SK-N-MC (cell line): Measurements from ENCODE around the gene CAMTA1.

Experiments used
- EZH2 ChIP-seq: fragments of 200-600 bp; sonication (generic); IDR thresholded peaks from one replicate; pipeline ENCODE4 v1.6.1; 2017; ENCODE audit warnings: antibody characterized with exemption
- FOXP2 ChIP-seq: optimal IDR thresholded peaks from 2 replicates; pipeline ENCODE3; 2011; ENCODE audit warnings: mild to moderate bottlenecking, moderate library complexity; ENCODE audit not compliant: insufficient read depth; ENCODE audit errors: extremely low read length, control extremely low read depth
- POLR2AphosphoS5 ChIP-seq: IDR thresholded peaks from 2 replicates; pipeline ENCODE4 v1.6.1; 2012; ENCODE audit warnings: mild to moderate bottlenecking, low read depth, low read length, borderline replicate concordance

DNA sequence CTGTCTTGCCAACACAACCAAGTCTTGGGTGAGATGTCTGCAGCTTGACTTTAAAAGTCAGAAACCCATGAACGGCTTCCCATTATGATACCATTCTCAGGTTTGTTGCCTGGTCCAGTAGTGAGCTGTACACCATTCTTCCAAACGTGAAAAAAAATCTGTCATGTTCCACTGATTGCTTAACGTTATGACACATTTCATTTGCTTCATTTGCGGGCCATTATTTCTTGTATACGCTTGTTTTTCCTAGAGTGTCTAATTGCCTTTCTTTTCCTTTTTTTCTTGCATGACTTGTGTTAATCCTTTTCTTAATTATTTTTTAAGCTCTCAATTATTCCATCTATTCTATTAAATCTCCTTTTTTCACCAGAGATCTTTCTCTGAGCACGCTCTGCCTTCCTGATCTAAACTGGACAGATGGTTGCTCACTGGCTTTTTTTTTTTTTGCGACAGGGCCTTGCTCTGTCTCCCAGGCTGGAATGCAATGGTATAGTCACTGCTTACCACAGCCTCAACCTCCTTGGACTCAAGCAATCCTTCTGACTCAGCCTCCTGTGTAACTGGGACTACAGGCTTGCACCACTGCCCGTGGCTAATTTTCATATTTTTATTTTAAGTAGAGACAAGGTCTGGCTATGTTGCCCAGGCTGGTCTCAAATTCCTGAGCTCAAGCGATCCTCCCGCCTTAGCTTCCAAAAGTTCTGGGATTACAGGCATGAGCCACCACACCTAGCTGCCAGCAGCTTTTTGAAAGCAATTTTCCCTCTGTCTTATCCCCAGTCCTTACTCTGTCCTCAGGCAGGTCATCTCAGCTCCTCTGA lies 31.7 kb upstream of the CAMTA1 start:
- no peak for TF ChIP-seq EZH2
- TF ChIP-seq POLR2AphosphoS5, result no peak
- no peak for TF ChIP-seq FOXP2
